HG02852 (cell line): ENCODE results near the gene ADCY6.

ENCODE experiments used
- ATAC-seq: cut with Tn5 transposase; IDR thresholded peaks from one replicate; pipeline ENCODE4 v1.9.1; 2021; ENCODE audit warnings: mild to moderate bottlenecking, moderate library complexity; ENCODE audit not compliant: unreplicated experiment

Gene ADCY6

DNA sequence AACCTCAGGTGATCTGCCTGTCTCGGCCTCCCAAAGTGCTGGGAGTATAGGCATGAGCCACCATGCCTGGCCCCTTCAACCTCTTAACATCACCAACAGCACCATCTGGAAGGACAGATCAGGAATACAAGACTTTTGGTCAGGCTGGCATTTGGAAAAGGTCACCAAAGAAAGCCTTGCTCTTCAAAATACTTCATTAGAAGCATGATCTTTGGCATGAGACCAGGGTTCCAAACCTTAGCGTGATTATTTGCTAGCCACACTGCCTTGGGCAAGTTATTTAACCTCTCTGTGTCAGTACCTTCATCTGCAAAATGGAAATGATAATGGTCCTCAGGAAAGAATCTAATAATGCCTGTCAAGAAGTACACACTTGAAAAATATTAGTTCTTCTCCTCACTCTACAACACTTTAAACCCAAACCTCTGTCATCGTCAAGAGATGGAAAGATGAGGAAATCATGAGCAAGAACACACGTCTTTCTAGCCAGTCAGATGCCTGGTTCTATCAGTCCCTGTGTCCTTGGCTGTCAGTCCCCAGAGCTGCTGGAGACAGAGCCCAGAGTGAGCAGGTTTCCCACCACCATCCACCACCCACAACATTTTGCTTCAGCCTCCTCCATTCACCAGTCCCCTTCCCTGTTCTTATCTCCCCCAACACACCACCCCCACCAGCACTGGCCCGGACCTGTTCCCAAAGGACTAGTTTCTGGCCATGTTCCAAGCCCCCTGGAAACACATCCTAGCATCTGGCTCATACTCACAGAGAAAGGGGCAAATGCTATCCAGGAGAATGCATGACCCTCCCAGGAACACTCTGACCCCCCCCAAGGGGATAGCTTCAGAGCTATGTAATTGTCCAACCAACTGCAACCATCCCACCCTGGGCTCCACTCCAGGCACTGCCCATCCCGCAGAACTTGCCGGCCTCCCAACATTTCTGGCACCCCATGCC is 2.0 kb downstream of the ADCY6 start:
- ATAC-seq, result no peak

DNA sequence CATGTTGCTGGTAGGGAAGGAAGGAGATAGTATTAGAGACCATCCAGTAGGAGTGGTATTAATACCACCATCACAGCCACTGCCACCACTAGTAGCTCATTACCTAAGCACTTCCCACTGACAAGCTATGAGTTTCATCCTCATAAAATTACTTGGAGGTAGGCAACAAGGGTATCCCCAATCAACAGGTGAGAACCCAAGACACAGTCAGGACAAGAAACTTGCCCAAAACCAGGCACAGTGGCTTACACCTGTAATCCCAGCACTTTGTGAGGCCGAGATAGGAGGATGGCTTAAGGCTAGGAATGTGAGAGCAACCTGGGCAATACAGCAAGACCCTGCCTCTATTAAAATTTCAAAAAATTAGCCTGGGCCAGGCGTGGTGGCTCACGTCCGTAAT is 5.5 kb downstream of the ADCY6 start:
- ATAC-seq, result no peak

DNA sequence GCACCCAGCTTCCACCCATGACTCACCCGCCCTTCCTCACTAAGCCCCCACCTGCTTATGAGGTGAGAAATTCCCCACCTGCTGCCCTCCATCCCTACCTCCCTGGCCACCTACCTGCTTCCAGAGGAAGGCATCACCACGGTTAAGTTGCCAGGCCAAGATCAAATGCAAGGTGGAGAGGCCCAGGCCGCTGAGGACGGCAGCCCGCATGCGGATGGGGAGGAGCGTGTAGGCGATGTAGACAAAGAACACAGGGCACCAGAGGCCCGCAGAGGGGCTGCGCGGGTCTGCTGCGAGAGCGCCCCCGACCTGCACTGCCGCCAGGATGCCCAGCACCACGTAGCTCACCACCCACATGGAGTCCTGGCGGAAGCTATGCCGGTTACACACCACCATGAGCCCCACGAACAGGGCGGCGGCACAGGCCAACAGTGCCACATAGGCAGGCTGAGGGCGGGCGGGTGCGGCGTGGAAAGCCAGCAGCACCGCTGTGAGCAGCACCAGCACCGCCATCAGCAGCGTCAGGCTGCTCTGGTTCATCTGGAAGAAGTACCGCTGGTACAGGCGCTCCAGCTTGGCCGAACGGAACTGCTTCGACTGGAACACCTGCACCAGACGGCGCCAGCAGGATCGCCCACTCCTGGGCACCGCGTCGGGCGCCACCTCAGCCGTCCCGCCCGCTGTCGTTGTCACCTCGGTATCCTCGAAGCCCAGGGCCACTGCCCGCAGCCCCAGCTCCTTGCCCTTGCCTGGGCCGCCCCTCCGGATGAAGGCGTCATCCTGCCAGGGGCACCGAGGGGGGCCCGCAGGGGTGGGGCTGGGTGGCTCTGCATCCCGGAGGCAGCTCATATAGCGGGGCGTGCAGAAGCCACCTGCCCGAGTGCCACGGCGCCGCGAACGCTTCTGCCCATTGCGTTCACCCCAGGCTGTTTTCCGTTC is 6.2 kb downstream of the ADCY6 start:
- no peak for ATAC-seq

DNA sequence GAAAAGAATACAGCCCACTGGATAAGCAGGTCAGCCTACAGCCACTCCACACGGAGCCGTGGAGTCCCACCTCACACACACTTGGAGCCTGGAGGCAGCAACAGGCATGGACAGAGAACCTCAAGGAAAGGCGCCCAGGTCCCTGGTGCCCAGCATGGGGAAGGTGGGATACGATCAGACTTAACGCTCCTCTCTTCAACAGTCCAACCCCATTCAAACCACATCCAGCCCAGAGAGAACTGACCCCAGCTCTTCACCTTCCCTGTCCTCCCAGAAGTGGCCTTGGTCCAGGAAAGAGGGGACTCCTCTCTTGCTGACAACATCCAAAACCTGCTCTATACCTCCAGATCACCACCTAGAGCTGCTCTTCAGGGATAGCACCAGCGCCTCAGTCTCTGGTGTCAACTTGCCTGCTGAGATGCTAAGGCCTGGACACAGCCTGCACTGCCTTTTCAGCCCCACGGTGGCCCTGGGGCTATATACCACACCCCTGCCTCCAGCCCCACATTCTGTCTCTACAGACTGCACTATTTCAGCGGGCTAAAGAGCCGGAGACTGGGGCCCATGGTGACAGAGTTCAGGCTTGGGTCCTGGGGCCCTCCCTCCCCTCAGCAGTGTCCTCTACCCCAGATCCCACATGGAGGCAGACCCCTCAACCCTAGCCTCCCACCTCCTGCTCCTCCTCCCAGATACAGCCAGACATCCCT is 7.0 kb downstream of the ADCY6 start:
- ATAC-seq, result no peak

DNA sequence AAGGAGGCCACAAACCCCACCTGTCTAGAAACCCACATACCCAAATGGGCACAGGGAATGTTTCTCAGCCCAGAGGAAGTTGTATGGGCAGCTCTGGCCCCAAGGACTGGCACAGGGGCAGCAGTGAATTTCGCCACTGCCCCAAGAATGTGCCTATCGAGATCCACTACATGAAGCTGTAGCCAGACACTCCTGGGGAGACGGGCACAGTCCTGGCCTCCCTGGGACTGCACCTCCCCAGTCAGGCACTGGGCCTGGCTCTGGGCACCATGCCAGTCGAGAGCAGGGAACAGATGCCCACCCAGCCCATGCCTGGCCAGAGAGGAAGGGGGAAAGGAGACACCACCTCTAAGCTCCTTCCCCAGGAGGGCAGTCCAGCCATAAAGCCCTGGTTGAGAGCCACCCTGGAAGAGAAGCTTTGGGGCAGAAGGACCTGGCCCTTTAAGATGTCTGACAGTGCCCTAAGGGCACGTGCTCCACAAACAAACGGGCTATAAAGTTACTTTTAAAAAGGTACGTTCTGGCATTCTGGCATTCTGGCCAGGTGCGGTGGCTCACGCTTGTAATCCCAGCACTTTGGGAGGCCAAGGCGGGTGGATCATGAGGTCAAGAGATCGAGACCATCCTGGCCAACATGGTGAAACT is 8.4 kb downstream of the ADCY6 start:
- ATAC-seq, result no peak

DNA sequence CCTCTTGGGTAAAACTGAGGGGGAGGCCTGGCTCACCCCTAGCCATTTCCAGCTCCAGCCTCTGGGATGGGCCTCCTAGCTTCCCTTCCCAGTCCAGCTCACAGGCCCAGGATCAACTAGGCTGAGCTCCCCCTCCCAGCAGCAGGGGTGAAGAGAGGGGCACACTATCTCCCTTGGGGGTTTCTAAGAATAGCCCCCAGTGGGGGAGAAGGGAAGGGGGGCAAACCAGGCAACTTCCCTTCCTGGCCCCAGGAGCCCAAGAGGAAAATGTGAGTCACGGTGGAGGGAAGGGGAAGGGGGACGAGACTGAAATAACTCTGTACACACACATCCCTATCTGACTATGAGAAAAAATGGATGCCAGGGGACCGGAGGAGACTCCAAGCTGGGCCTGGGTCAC is 9.0 kb downstream of the ADCY6 start:
- no peak for ATAC-seq

DNA sequence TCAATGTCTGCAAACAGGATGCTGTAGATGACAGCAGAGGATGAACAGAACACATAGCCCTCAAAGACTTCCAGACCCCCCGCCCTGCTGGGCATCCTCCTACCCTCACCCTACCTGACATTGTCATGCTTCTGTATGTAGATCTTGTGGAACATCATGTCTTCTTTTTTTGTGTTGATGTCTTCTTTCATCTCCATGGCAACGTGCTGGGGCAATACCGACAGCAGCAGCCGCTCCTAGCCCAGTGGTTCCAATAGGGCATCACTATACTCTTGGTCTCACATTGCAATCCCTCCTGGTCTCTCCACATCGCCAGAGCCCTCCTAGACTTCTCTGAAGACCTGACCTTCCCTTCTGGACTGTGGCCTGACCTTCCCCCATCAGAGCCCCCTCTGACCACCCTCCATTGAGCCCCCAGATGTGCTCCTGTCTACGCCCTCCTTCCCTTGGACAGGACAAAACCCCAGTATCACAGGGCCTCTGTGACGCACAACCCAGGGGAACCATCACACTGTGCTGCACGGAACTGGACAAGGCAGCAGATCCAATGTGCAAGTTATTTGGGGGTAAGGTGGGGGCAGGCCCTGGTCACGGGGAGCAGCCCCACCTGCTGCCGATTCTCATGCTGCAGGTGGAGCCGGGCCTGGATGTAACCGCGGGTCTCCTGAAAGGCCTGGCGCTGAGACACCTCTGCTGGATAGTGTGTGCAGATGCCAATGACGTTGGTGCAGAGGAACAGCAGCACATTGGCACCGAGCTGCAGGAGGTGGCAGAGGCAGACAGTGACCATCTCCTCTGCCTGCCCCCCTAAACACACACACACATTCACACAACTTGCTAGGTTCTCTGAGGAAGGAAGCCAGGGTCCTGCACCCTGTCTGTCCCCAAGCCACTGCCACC is 11.1 kb downstream of the ADCY6 start:
- ATAC-seq, result no peak

DNA sequence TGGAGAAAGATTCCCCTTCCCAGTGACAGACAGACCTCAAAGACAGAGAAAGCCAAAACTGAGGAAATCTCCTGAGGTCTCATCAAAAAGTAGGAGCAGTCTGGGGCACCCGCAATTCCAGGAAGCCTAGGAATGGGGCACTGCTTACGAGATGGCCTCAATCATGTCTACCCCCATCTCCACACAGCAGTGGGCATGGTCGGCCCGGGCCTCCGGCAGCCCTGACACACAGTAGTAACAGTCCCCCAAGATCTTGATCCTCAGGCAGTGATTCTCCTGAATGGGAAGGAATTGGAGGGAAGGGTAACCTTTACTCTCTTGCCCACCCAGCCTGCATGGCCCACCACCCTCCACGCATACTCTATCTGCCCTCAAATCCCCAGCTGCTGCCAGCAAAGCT is 11.9 kb downstream of the ADCY6 start:
- ATAC-seq, result no peak

DNA sequence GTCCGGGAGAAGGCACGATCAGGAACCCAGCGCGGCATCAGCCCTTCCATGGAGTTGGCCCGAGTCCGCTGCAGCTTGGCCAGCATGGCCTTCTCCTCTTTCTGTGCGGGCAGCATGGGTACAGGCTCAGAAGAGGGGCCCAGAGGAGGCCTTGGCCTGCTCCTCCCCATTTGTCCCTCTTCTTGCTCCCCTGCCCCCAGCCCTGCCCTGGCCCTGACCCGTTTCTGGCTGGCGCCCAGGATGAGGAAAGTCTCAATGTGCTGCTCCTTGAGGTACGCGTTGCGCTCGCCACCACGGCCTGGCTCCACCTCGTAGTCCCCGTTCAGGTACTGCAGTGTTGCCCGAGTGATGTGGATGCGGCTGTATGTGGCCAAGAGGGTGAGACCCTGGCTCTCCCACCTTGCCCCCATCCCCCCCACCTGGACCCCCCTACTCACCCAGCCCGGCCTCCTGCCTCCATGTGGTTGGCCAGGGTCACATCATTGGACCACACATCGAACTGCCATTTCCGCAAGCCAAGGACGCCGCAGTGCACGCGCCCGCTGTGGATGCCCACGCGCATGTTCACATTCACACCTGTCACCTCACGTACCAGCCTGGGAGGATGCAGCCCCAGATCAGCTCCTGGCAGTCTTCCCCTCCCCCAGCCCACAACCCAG is 12.8 kb downstream of the ADCY6 start:
- no peak for ATAC-seq

DNA sequence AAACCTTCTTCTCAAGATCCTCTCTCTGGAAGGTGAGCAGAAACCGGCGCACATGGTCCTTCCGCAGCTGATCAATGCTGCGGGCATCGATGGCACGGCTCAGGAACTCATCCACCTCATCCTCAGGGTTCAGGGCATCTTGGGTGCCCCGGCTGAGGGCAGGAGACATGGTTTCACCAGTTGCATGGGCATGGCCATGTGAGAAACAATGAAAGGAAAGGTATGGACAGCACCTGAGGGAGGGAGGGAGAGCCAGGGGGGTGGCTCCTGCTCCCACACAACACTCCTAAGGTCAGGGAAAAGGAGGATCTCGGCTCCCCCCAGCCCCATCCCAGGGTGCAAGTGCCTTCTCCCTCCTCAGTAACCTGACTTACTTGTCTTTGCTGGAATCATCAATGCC is 13.6 kb downstream of the ADCY6 start:
- no peak for ATAC-seq

DNA sequence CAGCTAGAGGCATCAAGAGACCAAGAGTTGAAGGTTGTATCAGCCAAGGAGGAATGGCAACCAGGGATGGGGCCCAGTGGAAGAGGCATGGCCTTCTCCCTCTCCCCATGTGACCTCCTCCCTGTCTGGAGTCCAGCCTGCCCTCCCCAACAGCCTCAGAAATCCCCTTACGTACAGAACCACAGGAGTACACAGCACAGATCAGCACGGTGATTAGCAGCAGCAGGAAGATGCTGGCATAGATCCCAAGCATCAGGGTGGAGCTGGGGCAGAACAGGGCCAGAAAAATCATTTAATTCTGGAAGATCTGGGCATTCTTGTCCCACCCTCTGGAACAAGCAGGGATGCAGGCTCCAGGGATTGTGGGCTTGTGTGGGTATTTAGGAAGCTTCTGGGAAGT is 14.4 kb downstream of the ADCY6 start:
- ATAC-seq, result no peak

DNA sequence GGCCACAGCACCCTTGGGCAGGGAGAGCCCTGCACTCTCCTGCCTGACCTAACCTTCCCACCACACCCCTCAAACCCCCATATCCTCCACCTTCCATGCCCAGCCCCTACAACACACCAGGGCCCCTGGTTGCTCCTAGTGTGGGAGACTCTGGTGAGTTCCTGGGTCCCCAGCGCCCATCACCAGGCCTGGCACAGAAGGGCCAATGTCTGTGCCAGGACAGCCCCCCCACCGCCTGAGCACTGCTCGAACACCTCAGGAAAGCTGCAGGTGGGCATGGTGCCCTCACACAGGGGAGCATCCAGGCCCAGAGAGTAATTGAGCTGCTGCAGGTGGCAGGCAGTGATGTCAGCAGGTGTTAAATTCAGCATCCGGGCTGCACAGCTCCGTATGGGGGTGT is 15.2 kb downstream of the ADCY6 start:
- no peak for ATAC-seq

DNA sequence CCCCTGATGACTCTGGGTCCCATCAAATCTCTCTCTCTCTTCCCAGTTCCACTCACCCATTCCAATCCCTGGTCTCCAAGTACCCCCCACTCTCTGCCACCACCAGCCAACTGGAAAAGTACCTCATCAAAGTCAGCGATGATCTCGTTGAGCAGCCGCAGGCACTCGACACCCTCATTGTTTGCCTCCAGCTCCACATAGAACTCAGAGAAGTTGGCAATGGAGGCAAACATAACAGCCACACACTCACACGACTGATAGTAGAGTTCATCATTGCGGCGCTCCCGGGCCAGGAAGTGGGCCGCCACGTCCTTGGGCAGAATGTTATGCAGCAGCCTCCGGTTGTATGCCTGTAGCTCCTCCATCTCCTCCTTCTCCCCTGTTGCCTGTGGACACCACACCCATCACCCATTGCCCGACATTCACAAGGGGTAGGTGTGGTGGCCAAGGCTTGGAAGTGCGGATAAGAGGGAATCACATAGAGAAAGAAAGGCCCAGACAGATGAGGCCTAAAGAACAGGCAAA is 17.2 kb downstream of the ADCY6 start:
- no peak for ATAC-seq

DNA sequence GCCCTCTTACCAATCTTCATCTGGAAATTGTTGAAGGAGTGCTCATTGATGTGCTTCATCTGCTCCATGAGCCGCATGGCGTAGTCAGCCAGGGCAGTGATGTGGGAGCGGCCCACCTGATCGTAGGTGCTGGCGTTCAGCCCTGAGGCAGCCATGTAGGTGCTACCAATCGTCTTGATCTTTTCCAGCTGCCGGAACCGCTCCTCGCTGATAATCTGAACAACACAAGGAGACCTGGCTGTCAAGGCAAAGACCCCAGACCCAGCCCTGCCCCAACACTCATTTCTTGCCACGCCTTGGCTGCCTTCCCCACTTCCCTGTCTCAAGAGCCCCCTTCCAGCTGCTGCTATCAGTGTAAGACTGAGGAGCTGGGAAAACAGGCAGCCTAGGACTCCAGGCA is 18.1 kb downstream of the ADCY6 start:
- no peak for ATAC-seq

DNA sequence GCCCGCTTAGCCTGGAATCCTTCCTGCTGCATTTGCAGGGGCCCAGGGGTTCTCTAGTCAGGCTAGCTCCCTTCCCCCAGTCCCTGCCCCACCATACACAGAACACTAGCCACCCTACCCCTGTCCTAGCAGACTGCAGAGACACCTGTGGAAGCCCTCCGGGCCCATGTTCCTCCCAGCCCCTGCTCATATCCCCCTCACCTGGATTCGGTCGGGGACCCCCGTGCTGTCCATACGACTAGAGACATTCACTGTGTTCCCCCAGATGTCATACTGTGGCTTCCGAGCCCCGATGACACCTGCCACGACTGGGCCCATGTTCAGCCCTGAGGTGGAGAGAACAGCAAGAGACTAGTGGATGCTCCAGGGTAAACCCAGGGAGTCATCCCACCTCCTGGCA is 20.2 kb downstream of the ADCY6 start:
- no peak for ATAC-seq

DNA sequence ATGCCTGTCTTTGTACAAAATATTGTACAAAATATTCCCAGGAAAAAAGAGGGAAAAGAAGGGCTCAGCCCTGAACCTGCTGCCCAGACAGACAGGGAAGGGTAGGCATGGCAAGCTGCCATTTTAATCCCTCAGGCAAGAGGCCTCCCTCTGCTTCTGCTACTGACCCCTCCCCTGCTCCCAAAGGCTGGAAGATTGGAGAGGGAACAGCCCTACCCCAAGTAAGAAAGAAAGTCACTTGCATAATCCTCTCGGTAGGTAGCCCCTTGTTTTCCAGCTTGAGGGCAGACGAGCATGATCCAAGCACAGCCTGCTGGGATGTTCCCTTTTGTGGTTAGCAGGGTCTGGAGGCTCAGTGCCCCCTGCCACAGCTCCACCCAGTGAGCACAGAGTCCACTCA is 20.7 kb downstream of the ADCY6 start:
- ATAC-seq, result no peak

DNA sequence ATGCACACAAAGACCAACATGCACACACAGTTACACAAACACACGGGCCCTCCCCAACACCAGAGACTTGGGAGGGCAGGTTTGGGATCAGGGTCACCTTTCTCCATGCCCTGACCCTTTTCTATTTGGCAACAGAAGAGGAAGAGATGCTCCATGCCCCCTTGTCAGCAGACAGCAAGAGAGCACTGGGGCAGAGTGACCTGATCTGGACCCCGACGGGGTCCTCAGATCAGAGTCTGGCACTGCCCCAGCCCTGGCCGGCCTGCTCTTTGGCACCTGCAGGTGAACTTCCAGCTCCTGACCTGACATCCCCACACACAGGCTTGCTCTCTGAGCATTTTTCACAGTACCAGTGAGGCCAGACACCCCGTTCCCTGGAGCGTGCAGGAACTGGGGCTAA is 21.4 kb downstream of the ADCY6 start:
- no peak for ATAC-seq

DNA sequence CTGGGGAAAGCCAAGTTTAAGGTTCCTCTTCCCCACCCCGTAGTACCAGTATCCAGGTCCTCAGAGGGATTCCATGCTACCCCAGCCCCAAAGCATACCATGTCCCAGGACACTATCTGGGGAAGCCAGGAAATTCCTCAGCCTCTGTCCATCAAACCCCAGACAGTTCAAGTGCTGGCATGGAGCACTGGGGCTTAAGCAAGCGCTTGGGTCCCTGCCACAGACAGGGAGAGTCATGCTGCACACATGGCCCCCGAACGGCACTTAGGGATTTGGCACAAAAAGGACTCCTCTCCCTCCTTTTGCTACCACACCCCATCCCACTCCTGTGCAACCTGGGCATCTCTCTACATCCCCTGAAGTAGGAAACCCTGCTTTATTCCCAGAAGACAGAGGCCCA is 21.8 kb downstream of the ADCY6 start:
- ATAC-seq, result no peak

DNA sequence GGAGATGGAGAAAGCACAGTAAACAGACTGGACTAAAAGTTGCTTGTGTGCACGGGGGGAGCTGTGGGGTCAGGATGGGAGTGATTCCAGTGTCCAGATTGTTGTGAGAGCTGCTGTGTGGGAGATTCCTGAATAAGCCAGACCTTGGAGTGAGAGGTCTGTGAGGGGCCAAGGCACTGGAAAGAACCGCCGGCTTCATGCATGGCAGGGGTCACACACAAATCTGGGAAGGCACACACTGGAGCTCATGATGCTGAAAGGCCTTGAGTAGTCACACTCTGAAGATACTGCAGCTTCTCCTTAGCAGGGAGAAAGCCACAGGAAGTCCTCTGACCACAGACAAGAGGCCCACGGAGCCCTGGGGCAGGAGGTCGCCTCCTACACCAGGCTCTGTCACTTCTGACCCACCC is 23.1 kb downstream of the ADCY6 start:
- ATAC-seq, result no peak
